SU-DHL-6 (cell line): ENCODE data around the gene MEDAG.

Experiments
- H2AFZ ChIP-seq: fragments of 200-600 bp; sonication (generic); 2 replicates; pipeline ENCODE4 v1.6.1; 2014; ENCODE audit warnings: low read depth, mild to moderate bottlenecking, moderate library complexity, mixed read lengths, antibody characterized with exemption, low read length; ENCODE audit not compliant: severe bottlenecking
- H3F3A ChIP-seq: fragments of 200-600 bp; shearing (Covaris generic); 2 replicates; pipeline ENCODE4 v1.6.0; 2016; ENCODE audit warnings: antibody characterized with exemption, mild to moderate bottlenecking; ENCODE audit not compliant: insufficient read depth
- H3K27ac ChIP-seq: fragments of 200-600 bp; sonication (generic); 2 replicates; pipeline ENCODE4 v1.5.1; 2016; ENCODE audit warnings: low read depth, mild to moderate bottlenecking, low read length, moderate library complexity, mixed read lengths
- H3K27me3 ChIP-seq: fragments of 200-600 bp; sonication (generic), shearing (Covaris generic); 2 replicates; pipeline ENCODE4 v1.6.0; 2014; ENCODE audit warnings: mild to moderate bottlenecking, low read length
- H3K36me3 ChIP-seq: fragments of 200-600 bp; sonication (generic); 2 replicates; pipeline ENCODE4 v1.6.1; 2014; ENCODE audit warnings: mild to moderate bottlenecking, low read length, mixed read lengths
- H3K4me2 ChIP-seq: fragments of 300-600, 200-600 bp; shearing (Covaris generic), sonication (generic); 2 replicates; pipeline ENCODE4 v1.6.0; 2014; ENCODE audit warnings: low read length, low read depth, mild to moderate bottlenecking; ENCODE audit not compliant: poor library complexity, severe bottlenecking
- H3K4me3 ChIP-seq: fragments of 200-600 bp; sonication (generic); 2 replicates; pipeline ENCODE4 v1.5.1; 2014; ENCODE audit warnings: antibody characterized with exemption, low read length, mild to moderate bottlenecking, mixed read lengths; ENCODE audit not compliant: insufficient read depth, poor library complexity, severe bottlenecking
- H3K79me2 ChIP-seq: fragments of 200-600 bp; sonication (generic); 2 replicates; pipeline ENCODE4 v1.6.1; 2014; ENCODE audit warnings: mild to moderate bottlenecking, low read length, moderate library complexity; ENCODE audit not compliant: insufficient read depth
- H3K9ac ChIP-seq: fragments of 200-600 bp; sonication (generic); 2 replicates; pipeline ENCODE4 v1.7.0; 2014; ENCODE audit warnings: mild to moderate bottlenecking, low read length
- H3K9me2 ChIP-seq: fragments of 200-600 bp; sonication (generic); replicated peaks from 2 replicates; pipeline ENCODE4 v1.6.1; 2014; ENCODE audit warnings: low read length; ENCODE audit not compliant: insufficient read depth
- H3K9me3 ChIP-seq: fragments of 200-600 bp; sonication (generic); 2 replicates; pipeline ENCODE4 v1.6.1; 2014; ENCODE audit warnings: low read length, mixed read lengths; ENCODE audit not compliant: insufficient read depth
- H4K20me1 ChIP-seq: fragments of 200-600 bp; sonication (generic); 2 replicates; pipeline ENCODE4 v1.6.1; 2014; ENCODE audit warnings: low read depth, mild to moderate bottlenecking, antibody characterized with exemption, low read length, moderate library complexity, mixed read lengths
- EZH2phosphoT487 ChIP-seq: fragments of 200-600 bp; sonication (generic), shearing (Covaris generic); conservative IDR thresholded peaks from 2 replicates; pipeline ENCODE4 v1.6.1; 2018; ENCODE audit warnings: mild to moderate bottlenecking, antibody characterized with exemption, low read length, moderate library complexity, mixed read lengths
- TF ChIP-seq, protein P1 (sequence below): fragments of 200-600 bp; sonication (generic); IDR thresholded peaks from one replicate; pipeline ENCODE4 v1.5.1; 2017; ENCODE audit warnings: antibody characterized with exemption, mild to moderate bottlenecking, low read length, moderate library complexity; ENCODE audit not compliant: insufficient read depth, poor library complexity, severe bottlenecking

Gene MEDAG

GRCh38 chr13:30943881-30944280 is 37.8 kb downstream of the MEDAG start:
- Histone ChIP-seq H3K27me3 (no peaks in the 10 kb centered on the region), H3K4me2 (no peak overlapping the region), H3K9me2 (no peaks in the 10 kb centered on the region), H3K9me3 (no peaks in the 10 kb centered on the region), H3K79me2 (no peaks in the 10 kb centered on the region), H3K9ac (no peak overlapping the region), H3F3A (no peaks in the 10 kb centered on the region), H3K27ac (no peak overlapping the region), H2AFZ (no peak overlapping the region), H3K4me3 (no peak overlapping the region), H3K36me3 (no peaks in the 10 kb centered on the region), H4K20me1 (no peaks in the 10 kb centered on the region)
- no peak for TF ChIP-seq EZH2phosphoT487
- TF ChIP-seq, protein P1, sequence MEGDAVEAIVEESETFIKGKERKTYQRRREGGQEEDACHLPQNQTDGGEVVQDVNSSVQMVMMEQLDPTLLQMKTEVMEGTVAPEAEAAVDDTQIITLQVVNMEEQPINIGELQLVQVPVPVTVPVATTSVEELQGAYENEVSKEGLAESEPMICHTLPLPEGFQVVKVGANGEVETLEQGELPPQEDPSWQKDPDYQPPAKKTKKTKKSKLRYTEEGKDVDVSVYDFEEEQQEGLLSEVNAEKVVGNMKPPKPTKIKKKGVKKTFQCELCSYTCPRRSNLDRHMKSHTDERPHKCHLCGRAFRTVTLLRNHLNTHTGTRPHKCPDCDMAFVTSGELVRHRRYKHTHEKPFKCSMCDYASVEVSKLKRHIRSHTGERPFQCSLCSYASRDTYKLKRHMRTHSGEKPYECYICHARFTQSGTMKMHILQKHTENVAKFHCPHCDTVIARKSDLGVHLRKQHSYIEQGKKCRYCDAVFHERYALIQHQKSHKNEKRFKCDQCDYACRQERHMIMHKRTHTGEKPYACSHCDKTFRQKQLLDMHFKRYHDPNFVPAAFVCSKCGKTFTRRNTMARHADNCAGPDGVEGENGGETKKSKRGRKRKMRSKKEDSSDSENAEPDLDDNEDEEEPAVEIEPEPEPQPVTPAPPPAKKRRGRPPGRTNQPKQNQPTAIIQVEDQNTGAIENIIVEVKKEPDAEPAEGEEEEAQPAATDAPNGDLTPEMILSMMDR: no peak

- H3K4me2 ChIP-seq: no peak overlapping the region
- H3K27me3 ChIP-seq: no peaks in the 10 kb centered on the region
- no peaks in the 10 kb centered on the region for H3K9me2 ChIP-seq
- 0 out of 2 replicates have a peak, but pooled peaks cover 3% of the 10 kb centered on the region for H3K9me3 ChIP-seq
- H3K9ac ChIP-seq: no peak overlapping the region
- no peak overlapping the region for H3K4me3 ChIP-seq
- no peaks in the 10 kb centered on the region for H3F3A ChIP-seq
- no peaks in the 10 kb centered on the region for H3K36me3 ChIP-seq
- no peaks in the 10 kb centered on the region for H4K20me1 ChIP-seq
- H3K79me2 ChIP-seq: no peaks in the 10 kb centered on the region
- H3K27ac ChIP-seq: no peak overlapping the region
- H2AFZ ChIP-seq: no peak overlapping the region
- TF ChIP-seq, protein P1: no peak
- no peak for TF ChIP-seq EZH2phosphoT487
Observed at GRCh38 chr13:30957258-30957943, 51.3 kb downstream of the MEDAG start.

GRCh38 chr13:30959678-30960077 is 53.6 kb downstream of the MEDAG start:
- Histone ChIP-seq H4K20me1 (no peaks in the 10 kb centered on the region), H3K4me2 (no peak overlapping the region), H3K79me2 (no peaks in the 10 kb centered on the region), H3K9me3 (0 out of 2 replicates have a peak, but pooled peaks cover 3% of the 10 kb centered on the region), H3K27me3 (no peaks in the 10 kb centered on the region), H3K36me3 (no peaks in the 10 kb centered on the region), H3K4me3 (no peak overlapping the region), H3K9me2 (no peaks in the 10 kb centered on the region), H2AFZ (no peak overlapping the region), H3K9ac (no peak overlapping the region), H3K27ac (no peak overlapping the region), H3F3A (no peaks in the 10 kb centered on the region)
- TF ChIP-seq, protein P1: no peak
- no peak for TF ChIP-seq EZH2phosphoT487
